GM21529 (cell line): Measurements from ENCODE around the gene ZNF532.

Experiments
- ATAC-seq: cut with Tn5 transposase; IDR thresholded peaks from one replicate; pipeline ENCODE4 v1.9.1; 2021; ENCODE audit not compliant: unreplicated experiment

Gene ZNF532

GRCh38 chr18:59033974-59034373 lies 169.3 kb downstream of the ZNF532 start:
- ATAC-seq, result no peak

- ATAC-seq, result no peak
Observed at GRCh38 chr18:59035591-59035990, 170.9 kb downstream of the ZNF532 start.
